Heart right ventricle (tissue), 16 donors: ENCODE results near the gene BTBD9. TPM values are rescaled to one million over a fixed set of nuclear protein-coding genes. Genes with fewer than 3 reads are reported as not detected.

Experiments used
- ATAC-seq, 8 donors: fragments of 200-7000 bp; cut with Tn5 transposase; one replicate each; pipeline ENCODE4 v1.9.1; 2020; ENCODE audit warnings: mild to moderate bottlenecking in 8 of 8, moderate library complexity in 8 of 8, moderate number of reproducible peaks in 1 of 8
- DNase-seq, 2 donors: peaks; one replicate each; pipeline ENCODE4 v3.0.0-alpha.2; 2020
- H3K27ac ChIP-seq, 10 donors: fragments of 200-600 bp; sonication (generic) in 2 of 10; one replicate each; pipeline versions ENCODE4 v1.5.0 to v1.8.0; 2020 to 2022; ENCODE audit warnings: mild to moderate bottlenecking in 3 of 10
- H3K27me3 ChIP-seq, 7 donors: fragments of 200-600 bp; one replicate each; pipeline ENCODE4 v1.8.0; 2021 to 2022; ENCODE audit warnings: mild to moderate bottlenecking in 2 of 7
- H3K36me3 ChIP-seq, 9 donors: fragments of 200-600 bp; sonication (generic) in 1 of 9; one replicate each; pipeline versions ENCODE4 v1.5.0 to v1.8.0; 2020 to 2022; ENCODE audit warnings: mild to moderate bottlenecking in 2 of 9
- H3K4me1 ChIP-seq, 9 donors: fragments of 200-600 bp; sonication (generic) in 1 of 9; one replicate each; pipeline versions ENCODE4 v1.5.0 to v1.8.0; 2020 to 2022; ENCODE audit warnings: mild to moderate bottlenecking in 4 of 9
- H3K4me3 ChIP-seq, 10 donors: fragments of 200-600 bp; sonication (generic) in 2 of 10; one replicate each; pipeline versions ENCODE4 v1.5.0 to v1.8.0; 2020 to 2022; ENCODE audit warnings: mild to moderate bottlenecking in 7 of 10, moderate library complexity in 2 of 10
- H3K9me3 ChIP-seq, 11 donors: fragments of 200-600 bp in 10 of 11; sonication (generic) in 2 of 11; one replicate each; pipeline versions ENCODE4 v1.5.0 to v1.8.0; 2013 to 2022; ENCODE audit warnings: mild to moderate bottlenecking in 2 of 11, control low read depth in 1 of 11, moderate library complexity in 1 of 11
- WGBS, 2 donors: extraction: QIAGEN DNeasy Blood & Tissue Kit; methylation state at CpG; one replicate each; pipeline ENCODE4 v1.1.7; 2013; ENCODE audit warnings: inconsistent platforms in 1 of 2; 5-methylcytosine and 5-hydroxymethylcytosine counted together
- intact Hi-C, 10 donors: fragments of 100-400 bp; cut with DNase I; formaldehyde crosslinking; loops; one replicate each; pipeline versions ENCODE4 v1.11.1 to v1.14.2; 2022
- polyA plus RNA-seq, 2 donors: library from polyadenylated mRNA; stranded (reverse); fragments of 200-250 nt; gene quantifications; one replicate each; pipeline ENCODE4 v1.2.3, GENCODE V29; 2013
- total RNA-seq, 10 donors: library from RNA; stranded (reverse); fragmentation: NEBNext Ultra II Directional in 3 of 10; extraction: Animal tissue kit (Norgen Biotek cat#: 25700) in 3 of 10; gene quantifications; one replicate each; pipeline versions ENCODE4 v1.2.1 to v1.2.4, GENCODE V29; 2021 to 2023
- TF ChIP-seq, protein P1 (sequence below), 9 donors: fragments of 200-600 bp; sonication (generic) in 2 of 9; IDR thresholded peaks; one replicate each; pipeline versions ENCODE4 v1.5.0 to v1.8.0; 2021 to 2022; ENCODE audit warnings: antibody characterized with exemption in 9 of 9, mild to moderate bottlenecking in 5 of 9, moderate library complexity in 1 of 9
- donor health status: Arrhythmogenic right ventricular cardiomyopathy.
- donor health status: ischemic (EF 13 %, LVEDD 7.1; RV severe dilation, severe dysfunction).
- donor health status: healthy with polysubstance abuse.
- donor health status: DM: no; HTN: yes; CAD: no.
- donor health status: DM: no; HTN: no; CAD: no.
- donor health status: ischemic (EF 25% LVEDD 6.9; RV normal size, moderate dysfunction).
- donor health status: ischemic (EF 25% LVEDD 5.7; RV mildly dilated, moderate dysfunction).
- donor health status: healthy.
- donor health status: DM: yes; HTN: yes; CAD: no.
- donor health status: Ischemic cardiomyopathy.
- donor health status: ischemic (EF 35%, LVEDD 5.7; RV mildly dilated, moderate dysfunction).
- donor health status: nonischemic (EF 11% LVEDD 7.7; RV severe dilation, severe dysfunction).
- donor health status: DM: yes; HTN: yes; CAD: no.
- donor health status: PGD.
- donor health status: ischemic (EF 29% LVEDD 5.4; RV normal size, mild dysfunction).
- donor health status: nonischemic (EF 23%, LVEDD 6.1; RV moderate dilation, normal function).

BTBD9 gene
- total and polyA plus RNA-seq, 12 donors: 4.2 to 27.7 (median 18.3) TPM

DNA sequence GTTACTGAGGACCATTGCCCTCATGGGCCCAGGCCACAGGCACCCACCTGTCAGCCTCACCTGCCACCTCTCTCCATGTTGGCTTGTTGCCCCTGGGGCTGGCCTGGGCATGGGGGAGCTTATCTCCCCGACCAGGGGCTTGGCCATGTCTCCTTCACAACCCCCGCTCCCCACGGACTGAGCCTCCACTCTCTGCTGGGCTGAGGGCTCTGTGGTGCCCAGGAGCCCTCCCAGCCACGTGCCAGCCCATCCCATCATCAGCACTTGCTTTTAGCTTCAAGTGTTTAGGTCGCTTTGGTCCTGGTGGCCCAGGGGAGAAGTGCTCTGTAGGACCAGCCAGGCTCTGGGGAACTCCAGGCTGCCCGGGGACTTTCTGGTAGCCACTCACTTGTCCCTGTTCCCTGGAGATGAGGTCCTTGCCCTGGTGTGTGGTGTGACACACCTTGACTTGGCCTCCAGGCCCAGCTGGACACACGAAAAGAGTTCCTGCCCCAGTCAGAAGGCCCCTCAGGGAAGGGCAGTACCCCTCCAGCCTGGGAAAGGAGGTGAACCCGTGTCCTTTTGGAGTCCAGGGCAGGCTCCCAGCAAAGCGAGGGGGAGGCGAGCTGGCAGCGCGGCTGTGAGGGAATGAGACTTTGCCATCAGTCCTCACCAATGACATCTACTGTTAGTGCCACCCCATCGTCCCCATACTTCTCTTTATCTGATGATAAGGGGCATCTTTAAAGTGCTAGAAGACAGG is 467.6 kb downstream of the BTBD9 start:
- DNase-seq (no peak), ATAC-seq (no peak)
- intact Hi-C loops: no loop called here
- H3K9me3 ChIP-seq: no peaks in the 10 kb centered on the region
- H3K27me3 ChIP-seq: no peaks in the 10 kb centered on the region
- H3K4me3 ChIP-seq: no peak overlapping the region
- H3K4me1 ChIP-seq: peaks cover 0 to 2% (median 0%) of the 10 kb centered on the region in 9 donors
- TF ChIP-seq, protein P1, sequence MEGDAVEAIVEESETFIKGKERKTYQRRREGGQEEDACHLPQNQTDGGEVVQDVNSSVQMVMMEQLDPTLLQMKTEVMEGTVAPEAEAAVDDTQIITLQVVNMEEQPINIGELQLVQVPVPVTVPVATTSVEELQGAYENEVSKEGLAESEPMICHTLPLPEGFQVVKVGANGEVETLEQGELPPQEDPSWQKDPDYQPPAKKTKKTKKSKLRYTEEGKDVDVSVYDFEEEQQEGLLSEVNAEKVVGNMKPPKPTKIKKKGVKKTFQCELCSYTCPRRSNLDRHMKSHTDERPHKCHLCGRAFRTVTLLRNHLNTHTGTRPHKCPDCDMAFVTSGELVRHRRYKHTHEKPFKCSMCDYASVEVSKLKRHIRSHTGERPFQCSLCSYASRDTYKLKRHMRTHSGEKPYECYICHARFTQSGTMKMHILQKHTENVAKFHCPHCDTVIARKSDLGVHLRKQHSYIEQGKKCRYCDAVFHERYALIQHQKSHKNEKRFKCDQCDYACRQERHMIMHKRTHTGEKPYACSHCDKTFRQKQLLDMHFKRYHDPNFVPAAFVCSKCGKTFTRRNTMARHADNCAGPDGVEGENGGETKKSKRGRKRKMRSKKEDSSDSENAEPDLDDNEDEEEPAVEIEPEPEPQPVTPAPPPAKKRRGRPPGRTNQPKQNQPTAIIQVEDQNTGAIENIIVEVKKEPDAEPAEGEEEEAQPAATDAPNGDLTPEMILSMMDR (IDR thresholded peaks at IDR 0.05): no peak
- peaks cover 0 to 18% (median 0%) of the 10 kb centered on the region in 9 donors for H3K36me3 ChIP-seq
- H3K27ac ChIP-seq: no peak overlapping the region
- 85 to 87% methylated on average over 13 of the region's 13 CpGs for WGBS, 2 donors

- no peak for DNase-seq
- 87% methylated on average over 14 of the region's 14 CpGs for WGBS, 2 donors
Measured at GRCh38 chr6:38170666-38171355, 468.9 kb downstream of the BTBD9 start.

GRCh38 chr6:38169977-38170526 is 469.7 kb downstream of the BTBD9 start:
- ATAC-seq: no peak
- Histone ChIP-seq H3K4me1 (peaks cover 0 to 7% (median 0%) of the 10 kb centered on the region in 9 donors), H3K9me3 (no peaks in the 10 kb centered on the region), H3K4me3 (no peak overlapping the region), H3K27ac (no peak overlapping the region), H3K27me3 (no peaks in the 10 kb centered on the region), H3K36me3 (peaks cover 0 to 15% (median 0%) of the 10 kb centered on the region in 9 donors)
- WGBS, 2 donors: 82 to 85% methylated on average over 19 of the region's 19 CpGs
- no peak for DNase-seq
- intact Hi-C loops: no loop called here
- TF ChIP-seq, protein P1 (IDR thresholded peaks at IDR 0.05): no peak

More at GRCh38 chr6:38170666-38171355, 468.9 kb downstream of the BTBD9 start:
- H3K36me3 ChIP-seq: peaks cover 0 to 17% (median 0%) of the 10 kb centered on the region in 9 donors
- H3K4me3 ChIP-seq: no peak overlapping the region
- no peaks in the 10 kb centered on the region for H3K4me1 ChIP-seq
- H3K9me3 ChIP-seq: no peaks in the 10 kb centered on the region
- no peak overlapping the region for H3K27ac ChIP-seq
- no peaks in the 10 kb centered on the region for H3K27me3 ChIP-seq
- intact Hi-C loops: no loop called here
- TF ChIP-seq, protein P1 (IDR thresholded peaks at IDR 0.05): no peak
- ATAC-seq: no peak

DNA sequence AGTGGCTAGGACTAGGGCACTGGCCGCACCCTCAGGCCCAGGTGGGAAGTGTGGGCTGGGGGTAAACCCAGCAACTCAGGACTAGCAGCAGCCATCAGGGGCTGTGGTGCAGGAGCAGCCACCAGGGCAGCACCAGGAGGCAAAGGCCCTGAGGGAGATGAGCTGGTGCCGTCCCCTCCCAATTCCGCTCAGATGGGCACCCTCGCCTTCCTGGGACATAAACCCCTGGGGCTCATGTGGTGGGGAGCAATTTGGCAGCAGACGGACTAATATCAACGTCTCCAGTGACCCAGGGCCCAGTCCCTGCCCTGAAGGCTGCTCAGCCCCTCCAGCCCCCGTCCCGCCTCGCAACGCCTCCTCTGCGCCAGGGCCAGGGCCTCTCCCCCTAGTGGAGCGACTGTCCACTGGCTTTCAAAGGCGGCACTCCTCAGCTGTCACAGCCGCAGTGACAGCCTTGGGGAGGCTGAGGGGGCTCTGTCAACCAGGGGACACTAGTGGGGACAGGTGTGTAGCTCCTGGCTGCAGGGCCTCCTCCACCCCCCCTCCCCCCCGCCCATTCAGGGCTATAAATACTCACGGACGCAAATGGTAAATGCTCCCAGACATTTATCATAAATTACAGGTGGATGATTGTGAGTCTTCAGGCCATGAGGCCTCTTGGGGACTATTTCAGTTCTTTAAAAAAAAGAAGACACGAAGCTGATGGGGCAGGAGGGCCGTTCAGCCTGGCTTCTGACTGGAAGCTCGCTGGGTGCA is 470.3 kb downstream of the BTBD9 start:
- H3K27ac ChIP-seq: no peak overlapping the region
- no peak overlapping the region for H3K4me3 ChIP-seq
- H3K9me3 ChIP-seq: no peaks in the 10 kb centered on the region
- WGBS, 2 donors: 68 to 84% methylated on average over 19 to 20 of the region's 20 CpGs
- ATAC-seq (peak in 2 of 8 donors; percentile 5 to 18), DNase-seq (no peak)
- intact Hi-C loops: no loop called here
- H3K36me3 ChIP-seq: peaks cover 0 to 13% (median 0%) of the 10 kb centered on the region in 9 donors
- H3K27me3 ChIP-seq: no peaks in the 10 kb centered on the region
- TF ChIP-seq, protein P1 (IDR thresholded peaks at IDR 0.05): no peak
- H3K4me1 ChIP-seq: peaks cover 0 to 9% (median 0%) of the 10 kb centered on the region in 9 donors
